ENCODE measurements around the gene CDH3.

DNA sequence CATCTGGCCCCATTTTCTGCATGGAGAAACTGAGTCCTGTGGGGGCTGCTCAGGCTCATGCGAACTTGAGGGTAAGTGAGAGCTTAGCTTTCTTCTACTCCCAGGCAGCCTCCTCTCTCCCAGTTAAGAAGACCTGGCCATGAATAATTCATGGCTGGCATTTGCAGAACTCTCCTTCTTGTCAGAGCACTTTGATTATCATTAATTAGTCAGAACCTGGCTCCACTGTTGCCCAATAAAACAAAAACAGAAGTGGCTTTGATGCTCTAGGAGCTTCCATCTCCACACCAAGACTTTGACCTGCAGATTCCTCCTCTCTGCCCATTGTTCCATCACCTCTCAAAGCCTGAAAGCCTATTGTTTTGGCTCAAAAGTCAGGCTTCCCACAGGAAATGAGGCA lies 45.5 kb upstream of the CDH3 start:
- TF ChIP-seq, protein P1, sequence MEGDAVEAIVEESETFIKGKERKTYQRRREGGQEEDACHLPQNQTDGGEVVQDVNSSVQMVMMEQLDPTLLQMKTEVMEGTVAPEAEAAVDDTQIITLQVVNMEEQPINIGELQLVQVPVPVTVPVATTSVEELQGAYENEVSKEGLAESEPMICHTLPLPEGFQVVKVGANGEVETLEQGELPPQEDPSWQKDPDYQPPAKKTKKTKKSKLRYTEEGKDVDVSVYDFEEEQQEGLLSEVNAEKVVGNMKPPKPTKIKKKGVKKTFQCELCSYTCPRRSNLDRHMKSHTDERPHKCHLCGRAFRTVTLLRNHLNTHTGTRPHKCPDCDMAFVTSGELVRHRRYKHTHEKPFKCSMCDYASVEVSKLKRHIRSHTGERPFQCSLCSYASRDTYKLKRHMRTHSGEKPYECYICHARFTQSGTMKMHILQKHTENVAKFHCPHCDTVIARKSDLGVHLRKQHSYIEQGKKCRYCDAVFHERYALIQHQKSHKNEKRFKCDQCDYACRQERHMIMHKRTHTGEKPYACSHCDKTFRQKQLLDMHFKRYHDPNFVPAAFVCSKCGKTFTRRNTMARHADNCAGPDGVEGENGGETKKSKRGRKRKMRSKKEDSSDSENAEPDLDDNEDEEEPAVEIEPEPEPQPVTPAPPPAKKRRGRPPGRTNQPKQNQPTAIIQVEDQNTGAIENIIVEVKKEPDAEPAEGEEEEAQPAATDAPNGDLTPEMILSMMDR (IDR thresholded peaks at IDR 0.05), result no peak
- no peak for TF ChIP-seq POLR2A (IDR thresholded peaks at IDR 0.05; ENCODE audit: low read depth)
- TF ChIP-seq EP300 (IDR thresholded peaks at IDR 0.05), result no peak
- TF ChIP-seq POLR2AphosphoS5 (IDR thresholded peaks at IDR 0.05), result no peak

All from esophagus muscularis mucosa (tissue), 4 donors.